HG03575 (cell line): ENCODE measurements around the gene TBL1XR1.
"Not testable (repeated sequence)": the region's sequence is repeated elsewhere in the genome, so short reads cannot be mapped to it uniquely, and the experiment has no call there.

Experiments
- ATAC-seq: cut with Tn5 transposase; IDR thresholded peaks from one replicate; pipeline ENCODE4 v1.9.1; 2021; ENCODE audit not compliant: unreplicated experiment, insufficient number of reproducible peaks, low FRiP score; ENCODE audit errors: extremely low read depth

The TBL1XR1 gene

GRCh38 chr3:177000159-177000558, 197.1 kb downstream of the TBL1XR1 start:
- ATAC-seq: not testable (repeated sequence)

- no peak for ATAC-seq
Observed at GRCh38 chr3:176995946-176996345, 201.3 kb downstream of the TBL1XR1 start.

DNA sequence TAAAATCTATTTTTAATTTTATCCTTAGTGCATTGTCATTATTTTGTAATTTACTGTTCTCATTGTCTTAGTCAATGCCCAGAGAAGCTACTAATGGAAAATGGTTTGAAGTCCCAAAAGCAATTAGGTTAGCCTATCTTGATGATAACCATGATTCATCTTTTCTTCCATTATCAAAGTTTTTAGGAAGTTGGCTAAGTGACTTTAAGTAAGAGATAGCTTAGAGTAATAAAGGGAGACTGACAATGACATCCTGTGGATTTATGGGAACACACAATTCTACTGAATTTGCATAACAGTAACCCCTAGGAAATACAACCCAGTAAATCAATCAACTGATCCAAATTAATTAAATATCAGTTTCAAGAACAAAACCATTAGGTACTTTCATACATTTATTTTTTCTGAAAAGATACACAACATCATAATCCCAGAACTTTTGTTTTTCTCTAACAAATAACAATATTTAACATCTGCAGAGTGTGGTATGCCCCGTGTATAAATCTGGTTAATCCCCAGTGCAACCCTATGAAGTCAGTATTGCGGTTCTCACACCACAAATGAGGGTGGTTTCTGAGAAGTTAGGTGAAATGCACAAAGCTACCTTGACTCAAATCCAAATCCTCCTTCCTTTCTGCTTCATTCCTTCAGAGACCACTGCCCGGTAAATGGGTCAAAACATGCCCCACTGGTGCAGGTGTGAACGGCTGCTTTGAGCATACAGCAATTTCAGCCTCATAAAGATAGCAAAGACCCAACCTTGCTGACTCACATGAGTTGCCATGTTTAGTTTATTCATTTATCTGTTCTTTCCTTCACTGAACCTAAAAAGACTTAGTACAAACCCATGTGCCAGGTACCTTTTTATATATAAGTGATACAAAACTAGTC, 202.1 kb downstream of the TBL1XR1 start:
- ATAC-seq: no peak

- ATAC-seq: no peak
Observed at GRCh38 chr3:176994393-176994792, 202.9 kb downstream of the TBL1XR1 start.

DNA sequence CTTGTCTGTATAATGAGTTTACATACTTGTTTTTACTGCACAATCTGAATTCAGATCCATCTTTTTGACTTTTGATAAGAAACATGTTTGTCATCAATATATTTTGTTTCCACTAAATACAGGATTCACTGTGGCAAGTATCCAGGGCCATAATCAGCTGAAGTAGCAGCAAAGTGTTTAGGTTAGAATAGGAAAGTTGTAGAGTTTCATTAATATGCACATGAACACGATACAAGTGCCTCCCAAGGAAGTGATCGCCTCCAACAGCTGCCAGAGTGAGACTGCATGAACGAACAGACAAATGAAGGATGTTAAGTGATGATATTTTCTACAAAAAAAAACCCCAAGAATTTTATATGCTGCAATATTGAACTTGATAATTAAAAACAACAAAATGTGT, 204.3 kb downstream of the TBL1XR1 start:
- no peak for ATAC-seq

DNA sequence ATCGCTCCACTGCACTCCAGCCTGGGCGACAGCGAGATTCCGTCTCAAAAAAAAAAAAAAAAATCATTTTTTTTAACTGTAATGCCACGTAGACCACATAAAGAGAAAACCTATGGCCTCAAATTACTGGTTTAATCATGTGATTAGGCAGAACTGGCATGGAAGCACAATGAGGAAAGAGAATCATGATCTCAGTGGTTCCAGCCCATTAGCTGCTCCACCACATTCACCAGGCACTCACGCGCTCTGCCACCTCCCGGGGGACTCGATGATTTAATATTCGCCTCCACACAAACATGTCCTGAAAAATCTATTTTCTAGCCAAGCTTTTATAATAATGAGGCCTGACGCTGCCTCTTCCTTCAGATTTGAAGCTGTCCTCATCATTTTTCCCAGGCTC, 204.7 kb downstream of the TBL1XR1 start:
- no peak for ATAC-seq

DNA sequence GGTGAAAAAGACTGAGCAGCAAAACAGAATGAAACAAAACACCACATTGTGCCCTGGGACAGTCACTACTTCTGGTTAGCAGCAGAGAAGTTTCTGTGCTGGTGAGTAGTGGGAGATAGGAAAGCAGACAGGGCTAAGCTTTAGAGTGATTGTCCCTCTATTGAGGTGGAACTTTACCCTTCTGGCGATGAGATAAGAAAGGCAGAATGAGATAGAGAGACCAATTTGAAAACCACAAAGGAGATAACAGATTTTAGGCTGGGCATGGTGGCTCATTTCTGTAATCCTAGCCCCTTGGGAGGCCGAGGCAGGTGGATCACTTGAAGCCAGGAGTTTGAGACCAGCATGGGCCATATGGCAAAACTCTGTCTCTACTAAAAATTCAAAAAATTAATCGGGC, 208.5 kb downstream of the TBL1XR1 start:
- no peak for ATAC-seq

- no peak for ATAC-seq
Observed at GRCh38 chr3:176987901-176988650, 209.2 kb downstream of the TBL1XR1 start.

DNA sequence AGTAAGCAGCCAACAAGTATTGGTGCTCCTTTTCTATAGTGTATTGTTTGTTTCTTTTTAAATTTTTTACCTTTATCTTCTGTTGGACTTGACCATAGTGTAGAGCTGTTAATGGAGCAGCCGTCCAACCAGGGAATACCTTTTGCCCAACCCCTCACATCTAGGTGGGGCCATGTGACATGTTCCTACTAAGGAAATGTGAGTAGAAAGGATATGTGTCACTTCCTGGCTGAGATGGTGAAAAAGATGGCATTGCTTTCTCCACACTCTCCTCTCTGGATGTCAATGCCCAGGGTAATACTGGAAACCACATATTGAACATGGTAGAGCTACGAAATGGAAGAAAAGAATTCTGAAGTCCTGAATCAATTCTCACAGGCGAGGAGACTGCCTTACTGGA, 218.8 kb downstream of the TBL1XR1 start:
- no peak for ATAC-seq

DNA sequence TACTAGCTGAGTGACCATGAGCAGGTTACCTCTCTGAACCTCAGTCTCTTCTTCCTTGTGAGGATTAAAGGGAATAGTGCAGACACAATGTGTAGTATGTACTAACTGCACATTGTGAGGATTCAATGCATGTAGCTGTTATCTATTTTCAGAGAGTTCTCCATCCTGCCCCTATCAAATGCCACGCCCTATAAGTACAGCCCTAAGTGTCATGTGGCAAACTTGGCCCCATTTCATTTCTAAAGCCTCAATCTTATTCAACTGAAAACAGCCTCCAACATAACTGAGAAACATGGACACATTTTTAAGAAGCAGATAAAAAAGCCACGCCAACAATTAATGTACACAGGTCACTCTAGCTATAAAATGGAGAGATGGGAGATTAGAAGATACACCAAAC, 220.0 kb downstream of the TBL1XR1 start:
- ATAC-seq: no peak

GRCh38 chr3:176976586-176976985, 220.7 kb downstream of the TBL1XR1 start:
- ATAC-seq: no peak

- no peak for ATAC-seq
Observed at GRCh38 chr3:176974279-176974678, 223.0 kb downstream of the TBL1XR1 start.

DNA sequence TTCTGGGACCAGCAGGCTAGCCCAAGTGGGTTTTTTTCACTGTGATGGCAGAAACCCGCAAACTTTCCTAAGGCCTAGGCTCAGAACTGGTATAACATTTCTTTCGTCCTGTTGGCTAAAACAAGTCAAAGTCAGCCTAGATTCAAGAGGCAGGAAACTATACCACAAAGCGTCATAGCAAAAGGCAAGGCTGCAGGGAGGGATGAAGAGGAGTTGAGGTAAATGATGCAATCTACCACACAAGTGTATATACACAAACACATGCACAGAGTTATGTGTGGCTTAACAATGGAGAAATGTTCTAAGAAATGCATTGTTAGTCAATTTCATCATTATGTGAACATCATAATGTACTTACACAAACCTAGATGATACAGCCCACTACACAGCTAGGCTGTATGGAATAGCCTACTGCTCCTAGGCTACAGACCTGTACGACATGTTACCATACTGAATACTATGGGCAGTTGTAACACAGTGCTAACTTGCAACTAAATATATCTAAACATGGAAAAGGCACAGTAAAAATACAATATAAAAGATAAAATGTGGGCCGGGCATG, 225.6 kb downstream of the TBL1XR1 start:
- ATAC-seq: no peak

GRCh38 chr3:176970770-176971169, 226.5 kb downstream of the TBL1XR1 start:
- ATAC-seq: no peak

DNA sequence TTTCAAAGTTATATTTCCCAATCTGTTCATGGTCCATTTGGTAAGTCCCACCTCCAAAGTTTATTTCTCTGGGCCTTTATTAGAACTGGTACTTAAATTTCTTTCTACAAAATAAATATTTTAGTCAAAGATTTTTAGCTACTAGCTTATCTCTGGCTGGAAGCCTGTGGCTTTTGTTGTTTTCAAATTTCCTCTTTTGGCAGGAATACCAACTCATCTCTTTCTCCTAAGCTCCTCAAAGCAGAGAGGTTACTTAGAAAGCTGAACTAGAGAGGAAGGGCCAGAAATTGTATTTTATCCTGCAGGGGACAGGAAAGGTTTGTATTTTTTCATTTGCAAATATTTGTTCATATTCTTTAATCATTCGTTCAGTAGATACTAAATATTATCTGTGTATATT, 227.8 kb downstream of the TBL1XR1 start:
- no peak for ATAC-seq
